DOHH2 (cell line): ENCODE results near the gene LCE5A.
"Not testable (repeated sequence)": the region's sequence is repeated elsewhere in the genome, so short reads cannot be mapped to it uniquely, and the experiment has no call there.

Experiments used
- H3F3A ChIP-seq: fragments of 200-600 bp; sonication (generic), shearing (Covaris generic); 2 replicates; pipeline ENCODE4 v1.6.0; 2016; ENCODE audit warnings: antibody characterized with exemption, mild to moderate bottlenecking; ENCODE audit not compliant: control insufficient read depth, insufficient read depth
- H3K27ac ChIP-seq: fragments of 200-600 bp; sonication (generic); 2 replicates; pipeline ENCODE4 v1.5.1; 2014; ENCODE audit warnings: low read depth, mild to moderate bottlenecking, low read length, moderate library complexity
- H3K27me3 ChIP-seq: fragments of 200-600 bp; sonication (generic); 2 replicates; pipeline ENCODE4 v1.6.1; 2014; ENCODE audit warnings: mild to moderate bottlenecking, low read length, mixed read lengths; ENCODE audit not compliant: control insufficient read depth
- H3K36me3 ChIP-seq: fragments of 200-600 bp; sonication (generic); 2 replicates; pipeline ENCODE4 v1.6.1; 2014; ENCODE audit warnings: mild to moderate bottlenecking, low read length, moderate library complexity, mixed read lengths; ENCODE audit not compliant: control insufficient read depth
- H3K4me1 ChIP-seq: fragments of 200-600 bp; sonication (generic); 2 replicates; pipeline ENCODE4 v1.6.1; 2014; ENCODE audit warnings: mild to moderate bottlenecking, low read length, mixed read lengths; ENCODE audit not compliant: control insufficient read depth
- H3K4me2 ChIP-seq: fragments of 200-600 bp; sonication (generic); 2 replicates; pipeline ENCODE4 v1.6.0; 2014; ENCODE audit warnings: mild to moderate bottlenecking, low read length, moderate library complexity
- H3K4me3 ChIP-seq: fragments of 200-600 bp; sonication (generic); 2 replicates; pipeline ENCODE4 v1.5.1; 2014; ENCODE audit warnings: mild to moderate bottlenecking, low read length, mixed read lengths
- H3K79me2 ChIP-seq: fragments of 200-600 bp; sonication (generic); 2 replicates; pipeline ENCODE4 v1.6.1; 2014; ENCODE audit warnings: mild to moderate bottlenecking, low read length, mixed read lengths; ENCODE audit not compliant: control insufficient read depth
- H3K9me2 ChIP-seq: fragments of 200-600 bp; sonication (generic); replicated peaks from 2 replicates; pipeline ENCODE4 v1.6.1; 2014; ENCODE audit warnings: mild to moderate bottlenecking, low read length, mixed read lengths; ENCODE audit not compliant: control insufficient read depth
- H3K9me3 ChIP-seq: fragments of 200-600 bp; sonication (generic); 2 replicates; pipeline ENCODE4 v1.6.1; 2014; ENCODE audit warnings: antibody characterized with exemption, low read length, mixed read lengths; ENCODE audit not compliant: control insufficient read depth, insufficient read depth
- H4K20me1 ChIP-seq: fragments of 200-600 bp; sonication (generic); 2 replicates; pipeline ENCODE4 v1.6.0; 2014; ENCODE audit warnings: low read depth, mild to moderate bottlenecking, antibody characterized with exemption, low read length, moderate library complexity; ENCODE audit not compliant: control insufficient read depth, insufficient read depth
- EZH2phosphoT487 ChIP-seq: fragments of 200-600 bp; sonication (generic); IDR thresholded peaks from 2 replicates; pipeline ENCODE4 v1.6.1; 2017; ENCODE audit warnings: borderline replicate concordance, mild to moderate bottlenecking, antibody characterized with exemption, low read length, moderate library complexity, mixed read lengths
- TF ChIP-seq, protein P1 (sequence below): fragments of 200-600 bp; sonication (generic); IDR thresholded peaks from one replicate; pipeline ENCODE4 v1.5.1; 2014; ENCODE audit warnings: antibody characterized with exemption, mild to moderate bottlenecking, low read depth, low read length; ENCODE audit not compliant: poor library complexity, severe bottlenecking

LCE5A gene

DNA sequence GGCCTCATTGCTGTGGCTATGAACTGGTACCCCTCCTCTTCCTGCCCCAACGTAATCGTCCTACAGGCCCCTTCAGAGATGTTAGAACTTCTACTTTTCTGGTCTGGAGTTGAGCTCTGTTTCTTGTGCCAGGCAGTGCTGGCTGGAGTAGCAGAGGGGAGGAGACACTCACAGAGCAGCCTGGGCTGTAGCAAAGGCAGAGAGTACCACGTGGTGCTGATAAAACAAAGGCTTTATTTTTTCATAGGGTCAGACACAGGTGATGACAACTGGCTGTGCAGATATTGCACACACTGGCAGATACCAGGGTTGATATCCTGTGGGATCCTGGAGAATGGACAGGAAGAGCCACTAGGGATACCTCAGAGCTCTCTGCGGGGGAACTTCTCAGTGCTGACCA is 26.9 kb downstream of the LCE5A start:
- TF ChIP-seq, protein P1, sequence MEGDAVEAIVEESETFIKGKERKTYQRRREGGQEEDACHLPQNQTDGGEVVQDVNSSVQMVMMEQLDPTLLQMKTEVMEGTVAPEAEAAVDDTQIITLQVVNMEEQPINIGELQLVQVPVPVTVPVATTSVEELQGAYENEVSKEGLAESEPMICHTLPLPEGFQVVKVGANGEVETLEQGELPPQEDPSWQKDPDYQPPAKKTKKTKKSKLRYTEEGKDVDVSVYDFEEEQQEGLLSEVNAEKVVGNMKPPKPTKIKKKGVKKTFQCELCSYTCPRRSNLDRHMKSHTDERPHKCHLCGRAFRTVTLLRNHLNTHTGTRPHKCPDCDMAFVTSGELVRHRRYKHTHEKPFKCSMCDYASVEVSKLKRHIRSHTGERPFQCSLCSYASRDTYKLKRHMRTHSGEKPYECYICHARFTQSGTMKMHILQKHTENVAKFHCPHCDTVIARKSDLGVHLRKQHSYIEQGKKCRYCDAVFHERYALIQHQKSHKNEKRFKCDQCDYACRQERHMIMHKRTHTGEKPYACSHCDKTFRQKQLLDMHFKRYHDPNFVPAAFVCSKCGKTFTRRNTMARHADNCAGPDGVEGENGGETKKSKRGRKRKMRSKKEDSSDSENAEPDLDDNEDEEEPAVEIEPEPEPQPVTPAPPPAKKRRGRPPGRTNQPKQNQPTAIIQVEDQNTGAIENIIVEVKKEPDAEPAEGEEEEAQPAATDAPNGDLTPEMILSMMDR = no peak
- TF ChIP-seq EZH2phosphoT487 = no peak
- H3K27ac ChIP-seq = no peak overlapping the region
- no peaks in the 10 kb centered on the region for H3K4me1 ChIP-seq
- no peaks in the 10 kb centered on the region for H3K9me3 ChIP-seq
- no peaks in the 10 kb centered on the region for H4K20me1 ChIP-seq
- no peaks in the 10 kb centered on the region for H3K79me2 ChIP-seq
- no peaks in the 10 kb centered on the region for H3K36me3 ChIP-seq
- no peaks in the 10 kb centered on the region for H3K9me2 ChIP-seq
- no peak overlapping the region for H3K4me2 ChIP-seq
- no peaks in the 10 kb centered on the region for H3F3A ChIP-seq
- H3K4me3 ChIP-seq = no peak overlapping the region
- no peaks in the 10 kb centered on the region for H3K27me3 ChIP-seq

GRCh38 chr1:152539901-152540300 is 29.3 kb downstream of the LCE5A start:
- Histone ChIP-seq H4K20me1 (no peaks in the 10 kb centered on the region), H3K27me3 (no peaks in the 10 kb centered on the region), H3K27ac (no peak overlapping the region), H3K4me2 (no peak overlapping the region), H3K9me2 (no peaks in the 10 kb centered on the region), H3K4me3 (no peak overlapping the region), H3F3A (no peaks in the 10 kb centered on the region), H3K36me3 (no peaks in the 10 kb centered on the region), H3K4me1 (no peaks in the 10 kb centered on the region), H3K9me3 (no peaks in the 10 kb centered on the region), H3K79me2 (no peaks in the 10 kb centered on the region)
- TF ChIP-seq, protein P1 = no peak
- TF ChIP-seq EZH2phosphoT487 = no peak

- H3K79me2 ChIP-seq = no peaks in the 10 kb centered on the region
- no peaks in the 10 kb centered on the region for H3K4me1 ChIP-seq
- no peak overlapping the region for H3K27ac ChIP-seq
- no peaks in the 10 kb centered on the region for H3K27me3 ChIP-seq
- H3K9me3 ChIP-seq = no peaks in the 10 kb centered on the region
- H3K4me2 ChIP-seq = no peak overlapping the region
- H3F3A ChIP-seq = no peaks in the 10 kb centered on the region
- no peak overlapping the region for H3K4me3 ChIP-seq
- H3K36me3 ChIP-seq = no peaks in the 10 kb centered on the region
- no peaks in the 10 kb centered on the region for H4K20me1 ChIP-seq
- no peaks in the 10 kb centered on the region for H3K9me2 ChIP-seq
- TF ChIP-seq EZH2phosphoT487 = no peak
- TF ChIP-seq, protein P1 = peak; percentile 59
These were observed 33.2 kb downstream of the LCE5A start for GRCh38 chr1:152543820-152544219.

DNA sequence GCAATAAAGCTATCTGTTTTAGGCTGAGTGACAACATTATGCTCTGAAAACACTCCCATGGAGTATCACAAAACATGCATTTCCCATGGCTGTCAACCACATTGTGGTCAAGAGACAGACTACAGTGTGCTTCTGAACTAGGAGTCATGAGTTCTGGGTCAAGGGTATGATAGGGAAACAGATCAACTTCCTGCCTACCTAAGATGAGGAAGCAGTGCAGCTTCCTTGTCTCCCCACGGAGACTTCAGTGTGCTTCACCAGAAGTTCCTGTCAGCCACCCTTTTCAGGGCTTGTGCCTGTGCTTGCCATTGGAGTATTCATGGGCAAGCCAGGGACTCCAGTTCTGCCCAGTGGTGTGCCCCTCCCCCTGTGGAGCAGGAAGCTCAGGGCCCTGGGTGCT is 36.1 kb downstream of the LCE5A start:
- H3K9me2 ChIP-seq = no peaks in the 10 kb centered on the region
- H3K27me3 ChIP-seq = no peaks in the 10 kb centered on the region
- no peak overlapping the region for H3K4me2 ChIP-seq
- H3K9me3 ChIP-seq = no peaks in the 10 kb centered on the region
- H3K36me3 ChIP-seq = no peaks in the 10 kb centered on the region
- H3F3A ChIP-seq = no peaks in the 10 kb centered on the region
- no peaks in the 10 kb centered on the region for H3K79me2 ChIP-seq
- H4K20me1 ChIP-seq = no peaks in the 10 kb centered on the region
- no peaks in the 10 kb centered on the region for H3K4me1 ChIP-seq
- no peak overlapping the region for H3K4me3 ChIP-seq
- H3K27ac ChIP-seq = no peak overlapping the region
- no peak for TF ChIP-seq EZH2phosphoT487
- TF ChIP-seq, protein P1 = no peak

GRCh38 chr1:152548358-152548757 is 37.8 kb downstream of the LCE5A start:
- not testable (repeated sequence) for H3K79me2 ChIP-seq, H3K27me3 ChIP-seq, H4K20me1 ChIP-seq, H3K4me2 ChIP-seq, H3K4me3 ChIP-seq, H3K27ac ChIP-seq, H3K36me3 ChIP-seq, H3K9me3 ChIP-seq, H3K4me1 ChIP-seq, H3F3A ChIP-seq, H3K9me2 ChIP-seq
